A549 (cell line): ENCODE data around the gene FAM163B. TPM values are rescaled to one million over a fixed set of nuclear protein-coding genes. Genes with fewer than 3 reads are reported as not detected.

ENCODE experiments used
- ATAC-seq, 2 experiments: fragments of 200-7000 bp in 1 of 2; fragments of >200 bp in 1 of 2; cut with Nextera tagmentation in 1 of 2; cut with Tn5 transposase in 1 of 2; 3 replicates each; pipeline versions ENCODE4 v1.8.0 to v1.9.1; 2018 to 2020; ENCODE audit warnings: mild to moderate bottlenecking in 1 of 2, moderate library complexity in 1 of 2
- CTCF ChIA-PET: fragments of 300-600 bp; sonication (Branson Sonifier 250); formaldehyde crosslinking; extraction: SDS; loops from one replicate; lab custom pipeline; 2021; ENCODE audit warnings: antibody characterized with exemption, inconsistent platforms; lab: Yijun Ruan, JAX
- POLR2A ChIA-PET: fragments of 350-600 bp; formaldehyde crosslinking; extraction: SDS; loops from one replicate; lab custom pipeline; 2021; ENCODE audit warnings: antibody characterized with exemption, inconsistent platforms; lab: Yijun Ruan, JAX
- DNase-seq, 2 experiments: peaks; one replicate each; pipeline versions ENCODE4 v3.0.0 to v3.0.0-alpha.2; 2011 to 2016; ENCODE audit warnings: low read depth in 1 of 2, low spot score in 1 of 2
- FAIRE-seq: peaks from 2 replicates; lab custom pipeline; 2011; peaks lifted over from hg19 to GRCh38; lab: Jason Lieb, UNC
- H3K27ac ChIP-seq, 2 experiments: fragments of >200 bp; sonication (Bioruptor Twin); formaldehyde crosslinking; 3 replicates each; pipeline ENCODE4 v1.5.1; 2016 to 2017
- H3K4me1 ChIP-seq: fragments of >200 bp; sonication (Bioruptor Twin); formaldehyde crosslinking; 3 replicates; pipeline ENCODE4 v1.6.1; 2016
- H3K4me2 ChIP-seq: fragments of >200 bp; sonication (Bioruptor Twin); formaldehyde crosslinking; 3 replicates; pipeline ENCODE4 v1.6.1; 2016
- H3K4me3 ChIP-seq: fragments of >200 bp; sonication (Bioruptor Twin); formaldehyde crosslinking; 3 replicates; pipeline ENCODE4 v1.5.1; 2016
- H3K9me3 ChIP-seq: fragments of >200 bp; sonication (Bioruptor Twin); formaldehyde crosslinking; 3 replicates; pipeline ENCODE4 v1.6.1; 2016
- CEBPB ChIP-seq, 2 experiments: fragments of >200 bp in 1 of 2; sonication (Bioruptor Twin) in 1 of 2; formaldehyde crosslinking in 1 of 2; IDR thresholded peaks; 2 replicates each; pipeline ENCODE4 v1.6.1; 2012 to 2016
- EHF ChIP-seq: fragments of 250-450 bp; sonication (Bioruptor Pico); IDR thresholded peaks from 2 replicates; pipeline ENCODE4 v1.5.0; 2020; ENCODE audit warnings: mild to moderate bottlenecking
- FOSB ChIP-seq: fragments of 250-450 bp; sonication (Bioruptor Pico); IDR thresholded peaks from 2 replicates; pipeline ENCODE4 v1.5.0; 2020; ENCODE audit warnings: mild to moderate bottlenecking, moderate library complexity
- FOSL2 ChIP-seq, 2 experiments: fragments of 450-650 bp in 1 of 2; fragments of >200 bp in 1 of 2; sonication (Bioruptor Twin) in 1 of 2; formaldehyde crosslinking; IDR thresholded peaks; 2 replicates each; pipeline versions ENCODE4 v1.5.0 to v1.6.1; 2016 to 2020; ENCODE audit warnings: mild to moderate bottlenecking in 1 of 2, moderate library complexity in 1 of 2
- FOXS1 ChIP-seq: fragments of 250-450 bp; sonication (Bioruptor Pico); IDR thresholded peaks from 2 replicates; pipeline ENCODE4 v1.5.0; 2020; ENCODE audit warnings: mild to moderate bottlenecking, moderate library complexity
- HDAC2 ChIP-seq: fragments of 200-600 bp; sonication (generic); IDR thresholded peaks from 2 replicates; pipeline ENCODE4 v1.6.1; 2016
- HOXA7 ChIP-seq: fragments of 250-450 bp; sonication (Bioruptor Pico); IDR thresholded peaks from 2 replicates; pipeline ENCODE4 v1.5.0; 2020; ENCODE audit warnings: mild to moderate bottlenecking, moderate library complexity
- JUNB ChIP-seq: fragments of >200 bp; sonication (Bioruptor Twin); formaldehyde crosslinking; IDR thresholded peaks from 2 replicates; pipeline ENCODE4 v1.6.1; 2016
- MAFK ChIP-seq: fragments of 450-650 bp; IDR thresholded peaks from 2 replicates; pipeline ENCODE4 v1.6.1; 2014; ENCODE audit not compliant: partially characterized antibody
- NR3C1 ChIP-seq: fragments of >200 bp; sonication (Bioruptor Twin); formaldehyde crosslinking; IDR thresholded peaks from 3 replicates; pipeline ENCODE4 v1.6.1; 2017
- PHF8 ChIP-seq: fragments of 200-600 bp; sonication (generic); IDR thresholded peaks from 2 replicates; pipeline ENCODE4 v1.6.1; 2016; ENCODE audit warnings: low read depth, mild to moderate bottlenecking, antibody characterized with exemption, moderate library complexity, borderline replicate concordance
- RAD21 ChIP-seq, 2 experiments: fragments of >200 bp in 1 of 2; sonication (Bioruptor Twin) in 1 of 2; formaldehyde crosslinking in 1 of 2; IDR thresholded peaks in 1 of 2; conservative IDR thresholded peaks in 1 of 2; 2 replicates in 1 of 2; 3 replicates in 1 of 2; pipeline ENCODE4 v1.6.1; 2012 to 2018; ENCODE audit warnings: inconsistent platforms in 1 of 2
- RNF2 ChIP-seq: fragments of 200-600 bp; sonication (generic); IDR thresholded peaks from 2 replicates; pipeline ENCODE4 v1.6.1; 2016; ENCODE audit warnings: low read depth, mild to moderate bottlenecking, antibody characterized with exemption, moderate library complexity, borderline replicate concordance
- ZSCAN20 ChIP-seq: fragments of 250-450 bp; sonication (Bioruptor Pico); IDR thresholded peaks from 2 replicates; pipeline ENCODE4 v1.8.0; 2022; ENCODE audit warnings: mild to moderate bottlenecking, moderate library complexity
- WGBS: methylation state at CpG from one replicate; pipeline ENCODE4 v1.1.6; 2017; ENCODE audit errors: missing lambda C conversion rate; 5-methylcytosine and 5-hydroxymethylcytosine counted together
- polyA plus RNA-seq, 4 experiments: library from polyadenylated mRNA; depleted of rRNA in 3 of 4; stranded (reverse); fragments of >200 nt; fragmentation: RNase III in 1 of 4; extraction: RNeasy Plus Mini Kit Qiagen cat#74134 plus additional on column Dnase treatment in 1 of 4; gene quantifications; 2 replicates in 3 of 4; 3 replicates in 1 of 4; pipeline ENCODE4 v1.2.3, GENCODE V29; 2011 to 2017
- TF ChIP-seq, protein P1 (sequence below): fragments of 200-600 bp; sonication (generic); IDR thresholded peaks from 2 replicates; pipeline ENCODE4 v1.6.1; 2016; ENCODE audit warnings: antibody characterized with exemption, mild to moderate bottlenecking, moderate library complexity
- TF ChIP-seq, protein P2 (sequence below): fragments of 250-450 bp; sonication (Bioruptor Pico); IDR thresholded peaks from 2 replicates; pipeline ENCODE4 v1.5.0; 2021; ENCODE audit warnings: mild to moderate bottlenecking, moderate library complexity, borderline replicate concordance
- TF ChIP-seq, protein P3 (sequence below): fragments of 250-450 bp; sonication (Bioruptor Pico); IDR thresholded peaks from 2 replicates; pipeline ENCODE4 v1.5.0; 2020; ENCODE audit warnings: low read depth, mild to moderate bottlenecking, moderate library complexity

The FAM163B gene
- polyA plus RNA-seq, 2 of the 4 experiments (the other 2 are of a cell fraction), result not detected

DNA sequence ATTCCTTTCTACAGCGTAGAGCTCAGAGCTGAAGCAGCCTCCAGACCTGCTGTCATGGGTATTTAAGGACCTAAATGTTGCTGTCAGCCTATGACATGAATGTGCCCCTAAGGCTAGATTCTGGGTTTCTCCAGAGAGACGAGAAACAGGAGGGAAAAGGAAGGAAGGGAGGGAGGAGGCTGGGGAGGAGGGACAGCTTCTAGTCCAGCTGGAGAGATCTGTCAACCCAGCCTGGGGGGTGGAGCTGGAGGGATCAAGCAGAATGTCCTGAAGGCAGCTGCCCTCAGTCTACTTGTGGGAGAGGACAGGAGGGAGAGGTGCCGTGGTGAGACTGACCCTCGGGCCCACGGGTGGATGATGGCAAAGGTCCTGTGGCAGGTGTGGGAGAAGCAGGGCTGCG, 25.9 kb upstream of the FAM163B start:
- DNase-seq, result no peak
- TF ChIP-seq, protein P1, sequence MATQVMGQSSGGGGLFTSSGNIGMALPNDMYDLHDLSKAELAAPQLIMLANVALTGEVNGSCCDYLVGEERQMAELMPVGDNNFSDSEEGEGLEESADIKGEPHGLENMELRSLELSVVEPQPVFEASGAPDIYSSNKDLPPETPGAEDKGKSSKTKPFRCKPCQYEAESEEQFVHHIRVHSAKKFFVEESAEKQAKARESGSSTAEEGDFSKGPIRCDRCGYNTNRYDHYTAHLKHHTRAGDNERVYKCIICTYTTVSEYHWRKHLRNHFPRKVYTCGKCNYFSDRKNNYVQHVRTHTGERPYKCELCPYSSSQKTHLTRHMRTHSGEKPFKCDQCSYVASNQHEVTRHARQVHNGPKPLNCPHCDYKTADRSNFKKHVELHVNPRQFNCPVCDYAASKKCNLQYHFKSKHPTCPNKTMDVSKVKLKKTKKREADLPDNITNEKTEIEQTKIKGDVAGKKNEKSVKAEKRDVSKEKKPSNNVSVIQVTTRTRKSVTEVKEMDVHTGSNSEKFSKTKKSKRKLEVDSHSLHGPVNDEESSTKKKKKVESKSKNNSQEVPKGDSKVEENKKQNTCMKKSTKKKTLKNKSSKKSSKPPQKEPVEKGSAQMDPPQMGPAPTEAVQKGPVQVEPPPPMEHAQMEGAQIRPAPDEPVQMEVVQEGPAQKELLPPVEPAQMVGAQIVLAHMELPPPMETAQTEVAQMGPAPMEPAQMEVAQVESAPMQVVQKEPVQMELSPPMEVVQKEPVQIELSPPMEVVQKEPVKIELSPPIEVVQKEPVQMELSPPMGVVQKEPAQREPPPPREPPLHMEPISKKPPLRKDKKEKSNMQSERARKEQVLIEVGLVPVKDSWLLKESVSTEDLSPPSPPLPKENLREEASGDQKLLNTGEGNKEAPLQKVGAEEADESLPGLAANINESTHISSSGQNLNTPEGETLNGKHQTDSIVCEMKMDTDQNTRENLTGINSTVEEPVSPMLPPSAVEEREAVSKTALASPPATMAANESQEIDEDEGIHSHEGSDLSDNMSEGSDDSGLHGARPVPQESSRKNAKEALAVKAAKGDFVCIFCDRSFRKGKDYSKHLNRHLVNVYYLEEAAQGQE, result no peak
- no peak for TF ChIP-seq EHF (CRISPR knock-in tag)
- no peak for TF ChIP-seq ZSCAN20 (CRISPR knock-in tag)
- no peak for TF ChIP-seq JUNB
- TF ChIP-seq HDAC2, result no peak
- no peak for TF ChIP-seq FOSL2 (IDR thresholded peaks at IDR 0.05)
- no peak for TF ChIP-seq FOSL2 (CRISPR knock-in tag; IDR thresholded peaks at IDR 0.05)
- no peak for FAIRE-seq
- H3K27ac ChIP-seq, result no peak overlapping the region
- no peak for ATAC-seq
- CTCF ChIA-PET, result interaction anchor here (1.4 kb wide), 2 partner anchors 13 to 20 kb away, joined by 3 to 4 read pairs; no protein-coding TSS in a partner anchor
- 15% methylated on average over 6 of the region's 6 CpGs for WGBS
- POLR2A ChIA-PET, result no interaction called here
- no peaks in the 10 kb centered on the region for H3K4me1 ChIP-seq
- H3K9me3 ChIP-seq, result no peaks in the 10 kb centered on the region
- H3K4me3 ChIP-seq, result no peak overlapping the region
- H3K4me2 ChIP-seq, result no peak overlapping the region

DNA sequence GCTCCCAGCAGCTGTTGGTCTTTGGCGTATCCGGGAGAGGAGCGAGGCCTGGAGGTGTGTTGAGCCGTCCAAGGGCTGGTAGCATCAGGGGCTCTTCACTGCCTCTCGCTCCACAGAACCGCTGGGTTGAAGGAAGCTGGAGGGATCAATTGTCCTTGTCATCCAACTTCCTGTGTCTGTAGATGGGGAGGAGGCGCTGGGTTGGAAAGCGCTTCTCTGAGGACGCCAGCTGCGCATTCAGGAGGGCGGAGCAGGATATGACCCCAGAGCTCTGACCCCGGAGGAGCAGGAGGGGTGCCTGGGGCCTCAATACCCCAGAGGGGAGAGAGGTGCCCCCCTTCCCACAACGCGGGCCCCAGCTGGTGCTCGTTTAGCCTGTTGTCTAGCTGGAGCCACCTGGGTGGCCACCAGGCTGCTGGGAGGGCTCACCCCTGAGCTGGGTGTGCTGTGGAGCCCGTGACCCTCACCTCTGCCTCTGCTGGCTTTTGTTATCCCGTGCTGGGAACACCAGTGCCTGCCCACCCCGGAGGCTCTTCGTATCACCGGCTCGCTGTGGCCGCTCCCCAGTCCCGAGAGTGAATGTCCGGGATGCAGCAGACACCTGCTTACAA, 25.0 kb upstream of the FAM163B start:
- Histone ChIP-seq H3K4me1 (no peaks in the 10 kb centered on the region), H3K4me2 (no peak overlapping the region), H3K27ac (no peak overlapping the region), H3K4me3 (no peak overlapping the region), H3K9me3 (no peaks in the 10 kb centered on the region)
- no peak for FAIRE-seq
- CTCF ChIA-PET, result interaction anchor here (0.8 to 2.7 kb wide), 3 partner anchors 9 to 52 kb away, joined by 3 to 7 read pairs (median 3); no protein-coding TSS in a partner anchor
- POLR2A ChIA-PET, result no interaction called here
- WGBS, result 63% methylated on average over 24 of the region's 24 CpGs
- ATAC-seq, result no peak
- TF ChIP-seq PHF8, result no peak
- TF ChIP-seq EHF (CRISPR knock-in tag), result no peak
- TF ChIP-seq RNF2, result no peak
- no peak for TF ChIP-seq FOXS1 (CRISPR knock-in tag)
- TF ChIP-seq, protein P2, sequence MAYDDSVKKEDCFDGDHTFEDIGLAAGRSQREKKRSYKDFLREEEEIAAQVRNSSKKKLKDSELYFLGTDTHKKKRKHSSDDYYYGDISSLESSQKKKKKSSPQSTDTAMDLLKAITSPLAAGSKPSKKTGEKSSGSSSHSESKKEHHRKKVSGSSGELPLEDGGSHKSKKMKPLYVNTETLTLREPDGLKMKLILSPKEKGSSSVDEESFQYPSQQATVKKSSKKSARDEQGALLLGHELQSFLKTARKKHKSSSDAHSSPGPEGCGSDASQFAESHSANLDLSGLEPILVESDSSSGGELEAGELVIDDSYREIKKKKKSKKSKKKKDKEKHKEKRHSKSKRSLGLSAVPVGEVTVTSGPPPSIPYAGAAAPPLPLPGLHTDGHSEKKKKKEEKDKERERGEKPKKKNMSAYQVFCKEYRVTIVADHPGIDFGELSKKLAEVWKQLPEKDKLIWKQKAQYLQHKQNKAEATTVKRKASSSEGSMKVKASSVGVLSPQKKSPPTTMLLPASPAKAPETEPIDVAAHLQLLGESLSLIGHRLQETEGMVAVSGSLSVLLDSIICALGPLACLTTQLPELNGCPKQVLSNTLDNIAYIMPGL (CRISPR knock-in tag), result no peak
- TF ChIP-seq CEBPB (IDR thresholded peaks at IDR 0.05), result no peak
- TF ChIP-seq RAD21 (conservative IDR thresholded peaks at IDR 0.05 in 1 of 2, IDR thresholded peaks at IDR 0.05 in 1 of 2), result no peak
- no peak for TF ChIP-seq FOSB (CRISPR knock-in tag)
- no peak for TF ChIP-seq HOXA7 (CRISPR knock-in tag)
- TF ChIP-seq MAFK, result no peak
- no peak for DNase-seq

DNA sequence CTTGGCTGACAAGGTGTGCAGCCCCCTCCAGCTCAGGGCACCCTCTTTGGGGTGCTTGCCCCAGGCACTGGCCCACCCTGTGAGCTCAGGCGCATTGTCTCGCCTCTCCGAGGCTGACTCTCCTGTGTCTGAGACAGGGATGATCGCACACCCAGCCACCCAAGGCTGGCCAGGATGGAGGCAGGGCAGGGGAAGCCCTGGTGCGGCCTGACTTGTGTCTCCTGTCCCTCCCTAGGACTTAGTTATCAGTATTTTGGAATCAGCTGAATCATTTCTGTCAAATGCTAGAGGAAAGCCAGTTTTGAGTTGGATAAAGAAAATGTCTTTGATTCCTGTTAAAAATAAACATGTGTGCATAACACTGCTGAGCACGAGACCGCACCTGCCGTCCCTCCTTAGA, 24.5 kb upstream of the FAM163B start:
- DNase-seq, result no peak
- TF ChIP-seq FOSL2 (IDR thresholded peaks at IDR 0.05) (no peak), FOSL2 (CRISPR knock-in tag; IDR thresholded peaks at IDR 0.05) (no peak), NR3C1 (no peak), FOSB (CRISPR knock-in tag) (no peak)
- TF ChIP-seq, protein P1, result no peak
- TF ChIP-seq, protein P3, sequence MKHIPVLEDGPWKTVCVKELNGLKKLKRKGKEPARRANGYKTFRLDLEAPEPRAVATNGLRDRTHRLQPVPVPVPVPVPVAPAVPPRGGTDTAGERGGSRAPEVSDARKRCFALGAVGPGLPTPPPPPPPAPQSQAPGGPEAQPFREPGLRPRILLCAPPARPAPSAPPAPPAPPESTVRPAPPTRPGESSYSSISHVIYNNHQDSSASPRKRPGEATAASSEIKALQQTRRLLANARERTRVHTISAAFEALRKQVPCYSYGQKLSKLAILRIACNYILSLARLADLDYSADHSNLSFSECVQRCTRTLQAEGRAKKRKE, result no peak
- Histone ChIP-seq H3K4me1 (no peaks in the 10 kb centered on the region), H3K4me3 (no peak overlapping the region), H3K4me2 (no peak overlapping the region), H3K27ac (no peak overlapping the region), H3K9me3 (no peaks in the 10 kb centered on the region)
- no peak for FAIRE-seq
- 46% methylated on average over 8 of the region's 8 CpGs for WGBS
- POLR2A ChIA-PET, result no interaction called here
- CTCF ChIA-PET, result interaction anchor here (0.6 to 2.7 kb wide), 3 partner anchors 9 to 479 kb away, joined by 3 to 7 read pairs (median 4); no protein-coding TSS in a partner anchor
- no peak for ATAC-seq
